Stimulated activated naive CD8-positive, alpha-beta T cell treated with anti-CD3 and anti-CD28 coated beads, Interleukin-15, Interleukin-2, amounts not matched to agents 100 ng/mL and 50 ng/mL, for 24 hours (primary cell): Measurements from ENCODE around the gene DAZAP1.

Experiments used
- H3K27ac Mint-ChIP-seq: one replicate; pipeline ENCODE4 v1.8.0; 2021; ENCODE audit warnings: mild to moderate bottlenecking, mixed read lengths
- H3K27me3 Mint-ChIP-seq: one replicate; pipeline ENCODE4 v1.8.0; 2021; ENCODE audit warnings: mixed read lengths
- H3K36me3 Mint-ChIP-seq: one replicate; pipeline ENCODE4 v1.8.0; 2021; ENCODE audit warnings: low read depth, mixed read lengths
- H3K4me1 Mint-ChIP-seq: one replicate; pipeline ENCODE4 v1.8.0; 2021; ENCODE audit warnings: low read depth, mixed read lengths
- H3K4me3 Mint-ChIP-seq: one replicate; pipeline ENCODE4 v1.8.0; 2021; ENCODE audit warnings: mild to moderate bottlenecking, mixed read lengths
- H3K9me3 Mint-ChIP-seq: one replicate; pipeline ENCODE4 v1.8.0; 2021; ENCODE audit warnings: mixed read lengths

Gene DAZAP1

GRCh38 chr19:1384478-1385110, 22.8 kb upstream of the DAZAP1 start:
- Mint-ChIP-seq H3K4me3 (peak overlapping the region; percentile 83), H3K9me3 (no peaks in the 10 kb centered on the region), H3K27me3 (peaks cover 4% of the 10 kb centered on the region)

GRCh38 chr19:1385816-1386215, 21.6 kb upstream of the DAZAP1 start:
- Mint-ChIP-seq H3K9me3 (no peaks in the 10 kb centered on the region), H3K27me3 (peaks cover 4% of the 10 kb centered on the region), H3K4me3 (no peak overlapping the region), H3K36me3 (peaks cover 27% of the 10 kb centered on the region), H3K27ac (no peak overlapping the region), H3K4me1 (peaks cover 19% of the 10 kb centered on the region)

More at GRCh38 chr19:1384478-1385110, 22.8 kb upstream of the DAZAP1 start:
- Mint-ChIP-seq H3K27ac (peak overlapping the region; percentile 31), H3K4me1 (peaks cover 19% of the 10 kb centered on the region), H3K36me3 (peaks cover 20% of the 10 kb centered on the region)

GRCh38 chr19:1386945-1387683, 20.3 kb upstream of the DAZAP1 start:
- no peak overlapping the region for H3K4me3 Mint-ChIP-seq
- H3K4me1 Mint-ChIP-seq = peaks cover 19% of the 10 kb centered on the region
- H3K27ac Mint-ChIP-seq = no peak overlapping the region
- peaks cover 4% of the 10 kb centered on the region for H3K27me3 Mint-ChIP-seq
- H3K9me3 Mint-ChIP-seq = no peaks in the 10 kb centered on the region
- H3K36me3 Mint-ChIP-seq = peaks cover 34% of the 10 kb centered on the region

DNA sequence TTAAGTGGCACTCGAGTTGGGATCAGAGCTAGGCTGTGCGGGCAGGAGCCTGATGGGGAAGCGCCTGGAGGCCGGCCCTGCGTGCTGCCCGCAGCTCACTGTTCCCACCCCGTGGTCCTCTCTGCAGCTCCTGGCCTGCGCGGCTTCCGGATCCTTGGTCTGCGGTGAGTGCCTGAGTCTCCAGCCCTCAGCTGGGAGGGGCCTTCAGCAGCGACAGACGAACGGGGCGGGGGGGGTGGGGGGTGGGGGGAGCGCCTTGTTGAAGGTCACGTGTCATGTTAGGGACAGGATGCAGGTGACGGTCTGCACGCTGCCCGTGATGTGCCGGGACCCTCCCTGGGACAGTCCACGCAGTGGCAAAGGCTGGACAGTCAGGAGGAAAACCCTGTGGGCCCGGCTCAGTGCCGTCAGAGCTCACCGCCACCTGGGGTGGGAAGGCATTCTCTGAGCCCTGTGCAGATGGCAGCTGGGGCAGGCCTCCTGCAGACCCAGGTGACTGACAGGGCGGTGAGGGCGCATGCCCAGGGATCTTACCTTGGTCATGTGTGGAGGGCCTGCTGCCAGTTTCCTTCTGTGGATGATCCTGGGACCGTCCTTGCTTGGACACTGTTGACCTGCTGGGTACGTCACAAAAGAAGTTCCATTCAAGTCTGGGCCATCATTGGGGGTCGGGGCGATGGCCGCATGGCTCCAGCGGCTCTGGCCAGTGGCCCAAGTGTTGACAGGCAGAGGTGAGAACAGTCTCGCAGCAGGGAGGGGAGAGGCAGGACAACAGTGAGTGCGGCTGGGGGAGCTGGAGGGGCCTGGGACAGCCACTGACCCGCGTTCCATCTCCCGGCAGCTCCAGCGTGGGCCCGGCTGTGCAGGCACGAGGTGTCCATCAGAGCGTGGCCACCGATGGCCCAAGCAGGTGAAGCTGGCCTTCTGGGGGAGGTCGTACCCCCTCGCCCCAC, 19.4 kb upstream of the DAZAP1 start:
- peaks cover 15% of the 10 kb centered on the region for H3K4me1 Mint-ChIP-seq
- no peaks in the 10 kb centered on the region for H3K9me3 Mint-ChIP-seq
- no peak overlapping the region for H3K4me3 Mint-ChIP-seq
- peaks cover 4% of the 10 kb centered on the region for H3K27me3 Mint-ChIP-seq
- H3K27ac Mint-ChIP-seq = no peak overlapping the region
- H3K36me3 Mint-ChIP-seq = peaks cover 36% of the 10 kb centered on the region

GRCh38 chr19:1388637-1389026, 18.8 kb upstream of the DAZAP1 start:
- H3K27ac Mint-ChIP-seq = no peak overlapping the region
- no peaks in the 10 kb centered on the region for H3K9me3 Mint-ChIP-seq
- H3K27me3 Mint-ChIP-seq = no peaks in the 10 kb centered on the region
- H3K4me1 Mint-ChIP-seq = peaks cover 9% of the 10 kb centered on the region
- no peak overlapping the region for H3K4me3 Mint-ChIP-seq
- H3K36me3 Mint-ChIP-seq = peaks cover 30% of the 10 kb centered on the region

DNA sequence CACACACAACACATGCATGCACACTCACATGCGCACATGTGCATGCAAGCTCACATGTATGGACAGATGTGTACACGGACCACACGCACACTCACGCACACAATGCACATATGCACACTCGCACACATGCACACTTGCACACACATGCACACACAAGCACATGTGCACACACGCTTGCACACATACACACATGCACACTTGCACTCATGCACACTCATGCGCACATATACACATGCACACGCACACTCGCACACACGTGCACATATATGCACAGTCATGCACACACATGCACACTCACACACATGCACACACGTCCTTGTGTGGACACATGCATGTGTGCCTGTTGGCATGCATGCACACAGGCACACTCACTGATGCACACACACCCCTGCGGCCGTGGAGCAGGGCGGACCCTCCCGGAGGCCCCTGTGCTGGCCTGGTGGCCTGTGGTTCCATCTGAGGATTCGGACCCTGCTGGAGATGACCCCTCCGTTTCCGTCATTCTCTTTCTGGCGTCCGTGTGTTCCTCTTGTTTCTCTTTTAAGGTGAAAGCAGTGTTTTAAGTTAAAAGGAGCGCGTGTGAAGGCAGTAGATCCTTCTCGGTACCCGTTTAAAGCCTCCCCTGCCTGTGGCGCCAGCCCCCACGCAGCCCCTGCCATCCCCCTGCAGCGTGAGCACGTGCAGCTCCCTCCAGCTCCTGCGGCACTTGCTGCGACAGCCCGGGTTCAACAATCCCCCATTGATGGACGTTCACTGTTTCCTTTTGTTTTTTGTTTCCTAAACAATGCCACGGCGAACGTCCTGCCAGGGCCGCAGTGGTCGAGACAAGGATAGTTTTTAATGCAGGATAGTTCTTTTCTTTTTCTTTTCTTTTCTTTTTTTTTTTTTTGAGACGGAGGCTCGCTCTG, 18.1 kb upstream of the DAZAP1 start:
- Mint-ChIP-seq H3K9me3 (no peaks in the 10 kb centered on the region), H3K27ac (no peak overlapping the region)

GRCh38 chr19:1390890-1391423, 16.4 kb upstream of the DAZAP1 start:
- Mint-ChIP-seq H3K27ac (no peak overlapping the region), H3K4me1 (no peaks in the 10 kb centered on the region), H3K9me3 (no peaks in the 10 kb centered on the region), H3K27me3 (no peaks in the 10 kb centered on the region), H3K4me3 (no peak overlapping the region), H3K36me3 (peaks cover 30% of the 10 kb centered on the region)

More for the DNA sequence above, 18.1 kb upstream of the DAZAP1 start:
- Mint-ChIP-seq H3K4me1 (peaks cover 8% of the 10 kb centered on the region), H3K4me3 (no peak overlapping the region), H3K27me3 (no peaks in the 10 kb centered on the region), H3K36me3 (peaks cover 30% of the 10 kb centered on the region)

DNA sequence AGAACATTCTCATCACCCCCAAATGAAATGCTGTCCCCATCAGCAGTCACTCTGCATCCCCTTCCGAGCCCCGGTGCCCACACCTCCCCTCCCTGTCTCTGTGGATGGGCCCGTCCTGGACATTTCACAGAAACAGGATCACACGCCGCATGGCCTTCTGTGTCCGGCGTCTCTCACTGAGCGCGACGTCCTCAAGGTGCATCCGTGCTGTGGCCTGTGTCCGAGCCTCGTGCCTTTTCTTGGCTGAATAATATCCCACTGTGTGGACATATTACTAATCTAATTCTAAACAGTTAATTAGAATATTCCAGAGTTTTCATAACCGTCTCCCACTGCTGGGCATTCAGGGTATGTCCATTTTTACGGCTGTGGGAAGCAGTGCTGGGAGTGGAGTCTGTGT, 15.0 kb upstream of the DAZAP1 start:
- no peaks in the 10 kb centered on the region for H3K9me3 Mint-ChIP-seq
- no peaks in the 10 kb centered on the region for H3K27me3 Mint-ChIP-seq
- peaks cover 30% of the 10 kb centered on the region for H3K36me3 Mint-ChIP-seq
- no peak overlapping the region for H3K27ac Mint-ChIP-seq
- H3K4me3 Mint-ChIP-seq = no peak overlapping the region
- no peaks in the 10 kb centered on the region for H3K4me1 Mint-ChIP-seq

GRCh38 chr19:1392939-1393530, 14.4 kb upstream of the DAZAP1 start:
- Mint-ChIP-seq H3K4me1 (no peaks in the 10 kb centered on the region), H3K27me3 (no peaks in the 10 kb centered on the region), H3K4me3 (no peak overlapping the region), H3K9me3 (no peaks in the 10 kb centered on the region), H3K27ac (no peak overlapping the region), H3K36me3 (peaks cover 29% of the 10 kb centered on the region)

GRCh38 chr19:1393841-1394240, 13.5 kb upstream of the DAZAP1 start:
- Mint-ChIP-seq H3K36me3 (peaks cover 26% of the 10 kb centered on the region), H3K4me3 (no peak overlapping the region), H3K4me1 (no peaks in the 10 kb centered on the region), H3K27ac (no peak overlapping the region), H3K27me3 (no peaks in the 10 kb centered on the region), H3K9me3 (no peaks in the 10 kb centered on the region)

- H3K4me3 Mint-ChIP-seq = no peak overlapping the region
- peaks cover 19% of the 10 kb centered on the region for H3K36me3 Mint-ChIP-seq
- no peaks in the 10 kb centered on the region for H3K4me1 Mint-ChIP-seq
- no peaks in the 10 kb centered on the region for H3K27me3 Mint-ChIP-seq
- H3K9me3 Mint-ChIP-seq = no peaks in the 10 kb centered on the region
- no peak overlapping the region for H3K27ac Mint-ChIP-seq
These were observed 12.9 kb upstream of the DAZAP1 start for GRCh38 chr19:1394252-1395193.

- Mint-ChIP-seq H3K9me3 (no peaks in the 10 kb centered on the region), H3K36me3 (peaks cover 12% of the 10 kb centered on the region), H3K4me1 (no peaks in the 10 kb centered on the region), H3K27ac (no peak overlapping the region), H3K4me3 (no peak overlapping the region), H3K27me3 (no peaks in the 10 kb centered on the region)
These were observed 12.0 kb upstream of the DAZAP1 start for GRCh38 chr19:1395194-1396018.
